Chondrocyte (in vitro differentiated cells): ENCODE measurements around the gene MTHFD1L. TPM values are rescaled to one million over a fixed set of nuclear protein-coding genes. Genes with fewer than 3 reads are reported as not detected.

ENCODE experiments used
- DNase-seq: peaks from one replicate; pipeline ENCODE4 v3.0.0; 2021; ENCODE audit warnings: mixed read lengths, low spot score
- H3K27ac Mint-ChIP-seq: one replicate; pipeline ENCODE4 v1.8.0; 2021; ENCODE audit warnings: mild to moderate bottlenecking, moderate library complexity, mixed read lengths; ENCODE audit not compliant: unreplicated experiment
- H3K27me3 Mint-ChIP-seq: 2 replicates; pipeline ENCODE4 v1.8.0; 2021; ENCODE audit warnings: low read depth, mixed read lengths
- H3K36me3 Mint-ChIP-seq: 2 replicates; pipeline ENCODE4 v1.8.0; 2021; ENCODE audit warnings: low read depth, mixed read lengths
- H3K4me1 Mint-ChIP-seq: 2 replicates; pipeline ENCODE4 v1.8.0; 2021; ENCODE audit warnings: low read depth, mild to moderate bottlenecking, mixed read lengths
- H3K4me3 Mint-ChIP-seq: one replicate; pipeline ENCODE4 v1.8.0; 2021; ENCODE audit warnings: mild to moderate bottlenecking, moderate library complexity, mixed read lengths; ENCODE audit not compliant: unreplicated experiment
- H3K9me3 Mint-ChIP-seq: 2 replicates; pipeline ENCODE4 v1.8.0; 2021; ENCODE audit warnings: low read depth, mixed read lengths
- CTCF ChIP-seq: fragments of 200-600 bp; sonication (generic); IDR thresholded peaks from 2 replicates; pipeline ENCODE4 v1.5.0; 2021; ENCODE audit warnings: antibody characterized with exemption, mild to moderate bottlenecking, moderate library complexity
- total RNA-seq: library from RNA; stranded (reverse); gene quantifications from 3 replicates; pipeline ENCODE4 v1.2.1, GENCODE V29; 2021

MTHFD1L gene
- total RNA-seq, 1 donor from 2014 or later, result 93.7 TPM

- TF ChIP-seq CTCF, result no peak
- Mint-ChIP-seq H3K4me3 (no peak overlapping the region), H3K36me3 (peaks cover 2% of the 10 kb centered on the region), H3K9me3 (peaks cover 8% of the 10 kb centered on the region), H3K27me3 (no peaks in the 10 kb centered on the region), H3K4me1 (no peaks in the 10 kb centered on the region), H3K27ac (no peak overlapping the region)
- DNase-seq, result no peak
Observed at GRCh38 chr6:151128763-151129370, 263.4 kb downstream of the MTHFD1L start.

GRCh38 chr6:151130329-151130728 is 264.8 kb downstream of the MTHFD1L start:
- Mint-ChIP-seq H3K27me3 (no peaks in the 10 kb centered on the region), H3K27ac (no peak overlapping the region), H3K9me3 (peaks cover 18% of the 10 kb centered on the region), H3K36me3 (peaks cover 2% of the 10 kb centered on the region), H3K4me3 (no peak overlapping the region), H3K4me1 (no peaks in the 10 kb centered on the region)
- no peak for TF ChIP-seq CTCF
- no peak for DNase-seq

GRCh38 chr6:151131324-151132007 is 266.0 kb downstream of the MTHFD1L start:
- no peak for DNase-seq
- no peak for TF ChIP-seq CTCF
- Mint-ChIP-seq H3K4me3 (no peak overlapping the region), H3K27ac (no peak overlapping the region), H3K36me3 (peaks cover 2% of the 10 kb centered on the region), H3K9me3 (peaks cover 18% of the 10 kb centered on the region), H3K4me1 (no peaks in the 10 kb centered on the region), H3K27me3 (no peaks in the 10 kb centered on the region)

GRCh38 chr6:151136141-151136755 is 270.7 kb downstream of the MTHFD1L start:
- peaks cover 2% of the 10 kb centered on the region for H3K4me1 Mint-ChIP-seq
- no peak for TF ChIP-seq CTCF
- no peak overlapping the region for H3K4me3 Mint-ChIP-seq
- H3K36me3 Mint-ChIP-seq, result peaks cover 2% of the 10 kb centered on the region
- DNase-seq, result no peak
- peaks cover 14% of the 10 kb centered on the region for H3K9me3 Mint-ChIP-seq
- no peaks in the 10 kb centered on the region for H3K27me3 Mint-ChIP-seq
- no peak overlapping the region for H3K27ac Mint-ChIP-seq

- Mint-ChIP-seq H3K4me1 (peaks cover 9% of the 10 kb centered on the region), H3K36me3 (no peaks in the 10 kb centered on the region), H3K27me3 (no peaks in the 10 kb centered on the region), H3K9me3 (peaks cover 14% of the 10 kb centered on the region), H3K27ac (no peak overlapping the region), H3K4me3 (no peak overlapping the region)
- TF ChIP-seq CTCF, result no peak
- no peak for DNase-seq
Observed at GRCh38 chr6:151137542-151137941, 272.0 kb downstream of the MTHFD1L start.
